NT2/D1 (cell line): ENCODE measurements around the gene PVALB.

Source experiments
- SUZ12 ChIP-seq: IDR thresholded peaks from 2 replicates; pipeline ENCODE4 v1.6.1; 2011; ENCODE audit not compliant: insufficient read length, insufficient read depth; ENCODE audit errors: extremely low read depth
- YY1 ChIP-seq: IDR thresholded peaks from 2 replicates; pipeline ENCODE4 v1.6.1; 2011; ENCODE audit not compliant: insufficient read length, insufficient read depth
- ZNF274 ChIP-seq: IDR thresholded peaks from 2 replicates; pipeline ENCODE4 v1.6.1; 2011; ENCODE audit warnings: mild to moderate bottlenecking, low read depth, low read length

DNA sequence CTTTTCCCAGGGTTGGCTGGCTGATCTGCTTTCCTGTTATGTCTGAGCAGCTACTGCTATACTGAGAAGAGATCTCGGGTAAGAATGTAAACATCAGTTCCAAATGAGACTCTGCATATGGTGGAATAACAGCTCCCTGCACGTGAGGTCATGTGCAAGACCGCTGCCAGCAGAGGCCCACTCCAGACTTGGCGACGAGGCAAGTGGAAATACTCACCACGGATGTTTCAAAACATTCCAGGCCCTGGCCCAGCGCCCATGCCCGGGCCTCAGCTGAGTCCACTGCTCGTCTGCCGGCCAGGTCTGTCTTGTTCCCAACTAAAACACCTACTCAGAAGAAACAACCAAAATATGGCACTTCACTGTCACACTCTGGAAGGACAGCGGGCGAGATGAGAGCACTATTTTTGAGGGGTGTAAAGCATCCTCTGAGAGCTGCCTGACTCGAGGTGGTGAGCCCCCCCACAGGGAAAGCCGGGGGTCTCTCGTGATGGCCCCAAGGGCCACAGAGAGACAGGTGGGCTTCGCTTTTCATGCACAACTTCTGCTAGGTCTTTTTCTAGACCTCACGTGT is 54.1 kb downstream of the PVALB start:
- TF ChIP-seq ZNF274 (no peak), YY1 (no peak), SUZ12 (no peak)
